Measurements from ENCODE around the gene TEX22.

Gene TEX22

GRCh38 chr14:105411985-105412770 is 13.8 kb downstream of the TEX22 start:
- H4K20me1 ChIP-seq (ENCODE audit: insufficient read depth, low read length, poor library complexity, severe bottlenecking) = no peaks in the 10 kb centered on the region
- H3K4me3 ChIP-seq (ENCODE audit: low read length, poor library complexity, severe bottlenecking) = no peak overlapping the region
- H2AFZ ChIP-seq (ENCODE audit: low read length) = no peak overlapping the region
- no peak overlapping the region for H3K4me2 ChIP-seq (ENCODE audit: low read depth, low read length, poor library complexity, severe bottlenecking)
- H3K36me3 ChIP-seq (ENCODE audit: insufficient read depth, low read length) = no peaks in the 10 kb centered on the region
- no peak overlapping the region for H3K9ac ChIP-seq (ENCODE audit: low read depth, low read length, poor library complexity, severe bottlenecking)
- TF ChIP-seq EZH2phosphoT487 (IDR thresholded peaks at IDR 0.05; ENCODE audit: borderline replicate concordance) (no peak), CTCF (conservative IDR thresholded peaks at IDR 0.05; ENCODE audit: low read length) (no peak)
- H3K27me3 ChIP-seq (ENCODE audit: insufficient read depth, low read length, poor library complexity, severe bottlenecking) = no peaks in the 10 kb centered on the region
- no peaks in the 10 kb centered on the region for H3F3A ChIP-seq (ENCODE audit: low read depth)
- no peaks in the 10 kb centered on the region for H3K9me3 ChIP-seq (ENCODE audit: insufficient read depth, low read depth, low read length)
- H3K4me1 ChIP-seq (ENCODE audit: insufficient read depth, low read length, poor library complexity, severe bottlenecking) = peaks cover 4% of the 10 kb centered on the region
- no peaks in the 10 kb centered on the region for H3K9me2 ChIP-seq (replicated peaks; ENCODE audit: low read depth, low read length)
- H3K79me2 ChIP-seq (ENCODE audit: insufficient read depth, low read length) = no peaks in the 10 kb centered on the region

GRCh38 chr14:105412771-105413543 is 14.6 kb downstream of the TEX22 start:
- H3K4me2 ChIP-seq (ENCODE audit: low read depth, low read length, poor library complexity, severe bottlenecking) = no peak overlapping the region

GRCh38 chr14:105413544-105413886 is 15.2 kb downstream of the TEX22 start:
- peaks cover 7% of the 10 kb centered on the region for H3K4me1 ChIP-seq (ENCODE audit: insufficient read depth, low read length, poor library complexity, severe bottlenecking)
- no peaks in the 10 kb centered on the region for H3K36me3 ChIP-seq (ENCODE audit: insufficient read depth, low read length)
- no peaks in the 10 kb centered on the region for H3K9me2 ChIP-seq (replicated peaks; ENCODE audit: low read depth, low read length)
- H3F3A ChIP-seq (ENCODE audit: low read depth) = no peaks in the 10 kb centered on the region
- H3K9ac ChIP-seq (ENCODE audit: low read depth, low read length, poor library complexity, severe bottlenecking) = no peak overlapping the region
- H4K20me1 ChIP-seq (ENCODE audit: insufficient read depth, low read length, poor library complexity, severe bottlenecking) = no peaks in the 10 kb centered on the region
- no peaks in the 10 kb centered on the region for H3K27me3 ChIP-seq (ENCODE audit: insufficient read depth, low read length, poor library complexity, severe bottlenecking)
- TF ChIP-seq CTCF (conservative IDR thresholded peaks at IDR 0.05; ENCODE audit: low read length) = no peak
- no peak for TF ChIP-seq EZH2phosphoT487 (IDR thresholded peaks at IDR 0.05; ENCODE audit: borderline replicate concordance)
- H3K4me2 ChIP-seq (ENCODE audit: low read depth, low read length, poor library complexity, severe bottlenecking) = no peak overlapping the region
- H2AFZ ChIP-seq (ENCODE audit: low read length) = no peak overlapping the region
- H3K79me2 ChIP-seq (ENCODE audit: insufficient read depth, low read length) = peaks cover 3% of the 10 kb centered on the region
- H3K4me3 ChIP-seq (ENCODE audit: low read length, poor library complexity, severe bottlenecking) = no peak overlapping the region
- H3K9me3 ChIP-seq (ENCODE audit: insufficient read depth, low read depth, low read length) = no peaks in the 10 kb centered on the region

More at GRCh38 chr14:105412771-105413543, 14.6 kb downstream of the TEX22 start:
- H3K79me2 ChIP-seq (ENCODE audit: insufficient read depth, low read length) = no peaks in the 10 kb centered on the region
- H3K9ac ChIP-seq (ENCODE audit: low read depth, low read length, poor library complexity, severe bottlenecking) = no peak overlapping the region
- H3K9me2 ChIP-seq (replicated peaks; ENCODE audit: low read depth, low read length) = no peaks in the 10 kb centered on the region
- TF ChIP-seq CTCF (conservative IDR thresholded peaks at IDR 0.05; ENCODE audit: low read length) = no peak
- no peak for TF ChIP-seq EZH2phosphoT487 (IDR thresholded peaks at IDR 0.05; ENCODE audit: borderline replicate concordance)
- H4K20me1 ChIP-seq (ENCODE audit: insufficient read depth, low read length, poor library complexity, severe bottlenecking) = no peaks in the 10 kb centered on the region
- H3K9me3 ChIP-seq (ENCODE audit: insufficient read depth, low read depth, low read length) = no peaks in the 10 kb centered on the region
- no peaks in the 10 kb centered on the region for H3F3A ChIP-seq (ENCODE audit: low read depth)
- H3K36me3 ChIP-seq (ENCODE audit: insufficient read depth, low read length) = no peaks in the 10 kb centered on the region
- H3K4me3 ChIP-seq (ENCODE audit: low read length, poor library complexity, severe bottlenecking) = no peak overlapping the region
- H3K27me3 ChIP-seq (ENCODE audit: insufficient read depth, low read length, poor library complexity, severe bottlenecking) = no peaks in the 10 kb centered on the region
- H3K4me1 ChIP-seq (ENCODE audit: insufficient read depth, low read length, poor library complexity, severe bottlenecking) = peaks cover 4% of the 10 kb centered on the region
- no peak overlapping the region for H2AFZ ChIP-seq (ENCODE audit: low read length)

Measured in Loucy (cell line).